Measurements from ENCODE around the gene DNASE2.

The DNASE2 gene

GRCh38 chr19:12834566-12834943, 46.7 kb downstream of the DNASE2 start, which contains the start of gene RTBDN:
RTBDN (minus strand) TSS chr19:12834579; CDS start chr19:12829979, 4,600 bp downstream.
- no peak for TF ChIP-seq MYC (IDR thresholded peaks at IDR 0.05; ENCODE audit: low read depth, low read length)
- H3K4me3 ChIP-seq (ENCODE audit: low read depth, low read length), result no peak within 1 kb of the TSS
- DNase-seq (ENCODE audit: low read depth), result no peak

- H3K4me3 ChIP-seq (ENCODE audit: low read depth, low read length), result no peak overlapping the region
- peak; percentile 44 for DNase-seq (ENCODE audit: low read depth)
- no peak for TF ChIP-seq MAX (IDR thresholded peaks at IDR 0.05; ENCODE audit: low read depth, low read length)
- TF ChIP-seq POLR2A (IDR thresholded peaks at IDR 0.05; ENCODE audit: extremely low read depth, insufficient read length), result no peak
- TF ChIP-seq CTCF (IDR thresholded peaks at IDR 0.05; ENCODE audit: low read depth, low read length), result no peak
- TF ChIP-seq MYC (IDR thresholded peaks at IDR 0.05; ENCODE audit: low read depth, low read length), result no peak
Observed at GRCh38 chr19:12833738-12834565, 47.3 kb downstream of the DNASE2 start.

- no peak for TF ChIP-seq MAX (IDR thresholded peaks at IDR 0.05; ENCODE audit: low read depth, low read length)
- TF ChIP-seq CTCF (IDR thresholded peaks at IDR 0.05; ENCODE audit: low read depth, low read length), result no peak
- TF ChIP-seq MYC (IDR thresholded peaks at IDR 0.05; ENCODE audit: low read depth, low read length), result no peak
- no peak for TF ChIP-seq POLR2A (IDR thresholded peaks at IDR 0.05; ENCODE audit: extremely low read depth, insufficient read length)
- H3K4me3 ChIP-seq (ENCODE audit: low read depth, low read length), result no peak overlapping the region
- DNase-seq (ENCODE audit: low read depth), result no peak
Observed at GRCh38 chr19:12833418-12833737, 47.9 kb downstream of the DNASE2 start.

GRCh38 chr19:12828494-12828893, 52.8 kb downstream of the DNASE2 start:
- no peak for TF ChIP-seq MYC (IDR thresholded peaks at IDR 0.05; ENCODE audit: low read depth, low read length)
- TF ChIP-seq POLR2A (IDR thresholded peaks at IDR 0.05; ENCODE audit: extremely low read depth, insufficient read length), result no peak
- no peak for TF ChIP-seq CTCF (IDR thresholded peaks at IDR 0.05; ENCODE audit: low read depth, low read length)
- TF ChIP-seq MAX (IDR thresholded peaks at IDR 0.05; ENCODE audit: low read depth, low read length), result no peak
- no peak overlapping the region for H3K4me3 ChIP-seq (ENCODE audit: low read depth, low read length)
- DNase-seq (ENCODE audit: low read depth), result no peak

- no peak overlapping the region for H3K4me3 ChIP-seq (ENCODE audit: low read depth, low read length)
- TF ChIP-seq MYC (IDR thresholded peaks at IDR 0.05; ENCODE audit: low read depth, low read length), result no peak
- no peak for TF ChIP-seq MAX (IDR thresholded peaks at IDR 0.05; ENCODE audit: low read depth, low read length)
- no peak for TF ChIP-seq CTCF (IDR thresholded peaks at IDR 0.05; ENCODE audit: low read depth, low read length)
- no peak for TF ChIP-seq POLR2A (IDR thresholded peaks at IDR 0.05; ENCODE audit: extremely low read depth, insufficient read length)
- no peak for DNase-seq (ENCODE audit: low read depth)
Observed at GRCh38 chr19:12825254-12826131, 55.8 kb downstream of the DNASE2 start.

All from NB4 (cell line).